IPS DF 6.9 (cell line): Measurements from ENCODE around the gene GPATCH8.

Source experiments
- DNase-seq: peaks from one replicate; pipeline ENCODE4 v3.0.0-alpha.2; 2013; ENCODE audit warnings: low read depth, low spot score
- H3K27ac ChIP-seq: one replicate; pipeline ENCODE4 v1.5.1; 2013; ENCODE audit warnings: low read length, control low read depth
- H3K27me3 ChIP-seq: 2 replicates; pipeline ENCODE4 v1.6.1; 2013; ENCODE audit warnings: mild to moderate bottlenecking, low read length; ENCODE audit not compliant: control insufficient read depth, insufficient read depth
- H3K36me3 ChIP-seq: 2 replicates; pipeline ENCODE4 v1.6.1; 2013; ENCODE audit warnings: low read length; ENCODE audit not compliant: control insufficient read depth, insufficient read depth
- H3K4me1 ChIP-seq: 2 replicates; pipeline ENCODE4 v1.6.1; 2013; ENCODE audit warnings: low read length; ENCODE audit not compliant: control insufficient read depth, insufficient read depth
- H3K4me3 ChIP-seq: 2 replicates; pipeline ENCODE4 v1.5.1; 2013; ENCODE audit warnings: mild to moderate bottlenecking, low read length
- H3K9me3 ChIP-seq: 2 replicates; pipeline ENCODE4 v1.6.1; 2013; ENCODE audit warnings: low read length, inconsistent platforms; ENCODE audit not compliant: control insufficient read depth, insufficient read depth
- WGBS: extraction: QIAGEN DNeasy Blood & Tissue Kit; methylation state at CpG from one replicate; pipeline ENCODE4 v1.1.7; 2013; ENCODE audit warnings: mixed read lengths, missing lambda C conversion rate; ENCODE audit not compliant: insufficient read length, insufficient coverage; 5-methylcytosine and 5-hydroxymethylcytosine counted together

The GPATCH8 gene

DNA sequence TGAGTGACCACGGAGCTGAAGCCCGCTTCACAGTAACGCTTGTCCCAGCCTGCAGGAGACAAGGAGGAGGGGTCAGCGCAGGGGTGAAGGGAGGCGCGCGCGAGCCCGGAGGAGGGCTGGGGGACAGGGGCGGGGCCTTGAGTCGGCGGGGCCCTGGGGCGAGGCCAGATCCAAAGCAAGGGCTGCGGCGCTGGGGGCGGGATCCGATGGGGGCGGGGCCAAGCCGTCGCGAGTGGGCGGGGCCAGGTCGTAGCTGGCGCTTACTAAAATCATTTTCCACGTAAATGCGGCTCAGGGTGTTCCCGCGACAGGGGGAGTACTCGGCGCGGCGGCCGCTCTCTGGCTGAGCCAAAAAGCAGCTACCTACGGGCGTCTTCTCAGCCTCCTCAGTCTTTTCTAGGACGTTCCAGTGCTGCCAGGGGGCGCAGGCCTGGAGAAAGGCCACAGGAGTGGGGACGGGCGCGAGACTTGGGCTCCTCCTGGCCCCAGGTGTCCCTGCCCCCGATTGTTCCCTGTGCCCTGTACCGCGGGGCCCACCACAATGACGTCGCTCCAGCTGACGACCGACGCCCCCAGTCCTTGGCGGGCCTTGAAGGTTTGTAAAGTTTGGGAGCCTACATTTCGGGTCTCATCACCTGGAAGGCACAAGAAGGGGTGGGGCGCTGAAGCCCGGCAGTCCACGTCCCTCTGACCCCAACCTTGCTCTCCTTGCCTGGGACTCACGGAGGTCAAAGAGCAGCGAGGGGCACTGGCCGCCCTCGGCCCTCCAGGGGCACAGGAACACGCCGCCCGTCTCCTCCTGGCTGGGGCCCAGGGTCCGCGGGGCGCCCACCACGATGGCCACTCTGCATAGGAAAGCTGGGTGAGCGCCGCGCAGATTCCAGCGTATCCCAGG lies 117.7 kb downstream of the GPATCH8 start:
- Histone ChIP-seq H3K27me3 (peaks cover 6% of the 10 kb centered on the region), H3K36me3 (no peaks in the 10 kb centered on the region), H3K4me3 (peak overlapping the region; percentile 51; the same call in 1 of the 2 replicates), H3K9me3 (no peaks in the 10 kb centered on the region), H3K27ac (no peak overlapping the region), H3K4me1 (no peaks in the 10 kb centered on the region)
- no CpG with 5 or more reads among the region's 68 CpGs for WGBS
- no peak for DNase-seq

DNA sequence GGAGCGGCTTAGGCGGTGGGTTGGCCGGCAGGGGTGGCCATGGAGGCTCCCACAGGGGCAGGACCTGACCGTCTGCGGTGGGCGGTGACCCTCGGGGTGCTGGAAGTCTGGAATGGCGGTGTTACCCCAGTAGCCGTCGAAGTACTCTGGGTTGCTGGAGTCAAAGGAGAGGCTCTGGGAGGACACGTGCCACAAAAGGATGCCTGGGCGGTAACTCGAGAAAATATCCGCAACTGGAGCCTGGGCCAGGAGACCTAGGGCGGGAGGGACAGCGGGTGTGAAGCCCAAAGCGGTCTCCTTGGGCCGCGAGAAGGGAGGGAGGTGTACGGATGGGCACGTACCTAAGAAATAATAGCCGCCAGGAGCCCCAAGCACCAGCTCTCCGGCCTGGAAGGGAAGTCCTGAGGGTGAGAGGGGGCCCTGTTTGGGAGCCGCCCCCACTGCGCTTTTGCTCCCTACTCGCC lies 118.4 kb downstream of the GPATCH8 start:
- peak overlapping the region; percentile 15; the same call in 1 of the 2 replicates for H3K4me3 ChIP-seq
- DNase-seq = no peak
- H3K9me3 ChIP-seq = no peaks in the 10 kb centered on the region
- no CpG with 5 or more reads among the region's 26 CpGs for WGBS
- no peaks in the 10 kb centered on the region for H3K4me1 ChIP-seq
- H3K36me3 ChIP-seq = no peaks in the 10 kb centered on the region
- no peak overlapping the region for H3K27ac ChIP-seq
- peaks cover 6% of the 10 kb centered on the region for H3K27me3 ChIP-seq

DNA sequence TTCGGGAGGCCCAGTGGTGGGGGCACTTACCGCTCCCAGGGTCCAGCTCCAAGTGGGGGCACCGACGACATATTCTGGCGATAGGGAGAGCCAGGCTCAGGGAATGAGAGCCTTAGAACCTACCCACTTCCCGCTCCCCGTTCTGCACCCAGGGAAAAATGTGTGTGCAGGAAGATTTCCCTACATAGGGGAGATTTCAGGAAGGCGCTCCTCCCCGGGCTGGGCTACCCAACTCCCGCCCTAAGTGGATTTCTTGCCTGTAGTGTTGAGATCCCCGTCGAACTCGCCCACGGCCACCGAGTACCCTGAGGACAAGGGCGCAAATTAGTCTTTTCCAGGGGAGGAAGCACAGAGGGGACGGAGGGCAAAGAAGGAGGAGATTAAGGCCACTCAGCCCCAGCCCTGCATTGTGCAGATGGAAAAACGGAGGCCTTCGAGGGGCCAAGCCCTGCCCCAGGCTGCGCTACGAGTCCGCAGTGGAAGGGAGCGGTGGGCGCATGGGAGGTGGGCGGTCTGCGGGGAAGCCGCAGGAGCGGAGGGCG lies 118.9 kb downstream of the GPATCH8 start:
- H3K36me3 ChIP-seq = no peaks in the 10 kb centered on the region
- H3K27ac ChIP-seq = no peak overlapping the region
- WGBS = no CpG with 5 or more reads among the region's 29 CpGs
- H3K27me3 ChIP-seq = peaks cover 6% of the 10 kb centered on the region
- H3K4me3 ChIP-seq = peak overlapping the region; percentile 15; the same call in 1 of the 2 replicates
- H3K4me1 ChIP-seq = no peaks in the 10 kb centered on the region
- no peaks in the 10 kb centered on the region for H3K9me3 ChIP-seq
- DNase-seq = no peak

DNA sequence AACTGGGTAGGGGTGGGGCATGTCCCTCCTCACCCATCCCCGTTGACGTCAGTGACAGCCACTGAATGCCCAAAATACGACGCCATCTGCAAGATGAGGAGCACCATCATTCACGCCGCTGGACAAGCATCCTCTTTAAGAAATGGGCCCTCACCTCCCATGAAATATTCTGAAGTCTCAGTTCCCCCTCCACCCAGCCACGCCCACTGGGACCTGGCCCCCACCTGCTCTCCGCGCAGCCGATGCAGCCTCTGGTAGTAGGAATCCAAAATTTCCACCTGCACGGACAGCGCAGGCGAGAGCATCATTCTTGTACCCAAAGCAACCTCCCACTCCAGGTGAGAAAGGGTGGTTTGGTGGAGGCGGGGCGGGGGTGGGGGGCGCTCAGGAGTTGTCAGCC lies 119.3 kb downstream of the GPATCH8 start:
- Histone ChIP-seq H3K36me3 (no peaks in the 10 kb centered on the region), H3K27me3 (peaks cover 6% of the 10 kb centered on the region), H3K9me3 (no peaks in the 10 kb centered on the region), H3K27ac (no peak overlapping the region), H3K4me3 (no peak overlapping the region), H3K4me1 (no peaks in the 10 kb centered on the region)
- WGBS = no CpG with 5 or more reads among the region's 16 CpGs
- no peak for DNase-seq

DNA sequence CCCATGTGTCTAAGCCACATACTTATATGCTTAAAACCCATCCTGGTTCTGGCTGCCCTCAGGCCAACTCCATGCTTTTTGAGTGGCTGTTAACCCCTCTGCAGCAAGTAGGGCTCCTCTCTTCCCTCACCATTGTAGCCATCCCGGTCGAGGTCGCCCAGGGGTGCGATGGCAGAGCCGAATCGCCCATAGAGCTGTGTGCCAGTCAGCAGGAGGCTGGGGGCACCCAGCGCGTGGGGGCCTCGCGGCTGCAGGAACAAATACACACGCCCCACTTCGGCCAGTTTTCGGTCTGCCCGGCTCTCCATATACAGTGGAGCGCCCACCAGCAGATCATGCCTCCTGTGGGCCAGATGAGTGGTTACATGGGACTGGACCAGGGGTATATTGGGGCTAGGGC lies 119.8 kb downstream of the GPATCH8 start:
- no peaks in the 10 kb centered on the region for H3K36me3 ChIP-seq
- peaks cover 6% of the 10 kb centered on the region for H3K27me3 ChIP-seq
- H3K4me3 ChIP-seq = no peak overlapping the region
- no CpG with 5 or more reads among the region's 15 CpGs for WGBS
- no peak overlapping the region for H3K27ac ChIP-seq
- H3K4me1 ChIP-seq = no peaks in the 10 kb centered on the region
- DNase-seq = no peak
- no peaks in the 10 kb centered on the region for H3K9me3 ChIP-seq

DNA sequence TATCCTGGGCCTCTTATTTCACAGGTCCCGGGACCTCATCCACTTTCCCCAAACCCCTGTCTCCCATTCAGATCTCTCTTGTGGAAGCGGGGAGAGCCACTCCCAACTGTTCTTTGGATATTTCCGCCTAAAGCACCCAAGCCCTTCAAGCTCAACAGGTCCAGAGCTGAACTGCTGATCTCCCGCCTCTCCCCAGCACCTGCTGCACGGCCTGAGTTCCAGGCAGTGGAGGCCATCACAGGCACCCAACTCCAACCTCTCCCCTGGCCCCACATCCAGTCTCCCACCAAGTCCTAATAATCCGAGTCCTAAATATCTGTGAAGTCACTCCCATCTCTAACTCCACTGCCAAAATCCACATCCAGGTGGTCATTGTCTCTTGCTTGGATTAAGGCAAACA lies 120.3 kb downstream of the GPATCH8 start:
- Histone ChIP-seq H3K4me3 (no peak overlapping the region), H3K9me3 (no peaks in the 10 kb centered on the region), H3K27ac (no peak overlapping the region), H3K27me3 (peaks cover 6% of the 10 kb centered on the region), H3K4me1 (no peaks in the 10 kb centered on the region), H3K36me3 (no peaks in the 10 kb centered on the region)
- no peak for DNase-seq
- WGBS = no CpG with 5 or more reads among the region's 6 CpGs

DNA sequence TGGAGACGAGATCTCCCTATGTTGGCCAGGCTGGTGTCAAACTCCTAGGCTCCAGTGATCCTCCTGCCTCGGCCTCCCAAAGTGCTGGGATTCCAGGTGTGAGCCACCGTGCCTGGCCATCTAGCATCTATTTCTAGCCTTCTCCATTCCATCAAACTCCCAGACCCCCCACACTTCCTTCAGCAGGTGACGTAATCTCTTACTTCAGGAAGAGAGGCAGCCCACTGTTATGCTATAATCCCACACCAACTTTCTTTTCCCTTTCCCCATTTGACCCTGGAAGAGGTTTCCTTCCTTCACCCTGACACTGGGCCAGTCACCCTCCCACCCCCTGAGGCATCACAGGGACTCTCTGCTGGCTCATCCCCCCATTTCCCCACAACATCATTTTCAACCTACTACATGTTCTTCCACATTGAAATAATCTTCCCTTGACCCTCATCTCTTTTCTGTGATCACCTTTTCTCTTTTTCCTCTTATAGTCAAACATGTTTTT lies 121.3 kb downstream of the GPATCH8 start:
- no CpG with 5 or more reads among the region's 4 CpGs for WGBS
- H3K36me3 ChIP-seq = no peaks in the 10 kb centered on the region
- H3K4me1 ChIP-seq = no peaks in the 10 kb centered on the region
- peaks cover 6% of the 10 kb centered on the region for H3K27me3 ChIP-seq
- DNase-seq = no peak
- H3K9me3 ChIP-seq = no peaks in the 10 kb centered on the region
- no peak overlapping the region for H3K4me3 ChIP-seq
- no peak overlapping the region for H3K27ac ChIP-seq

DNA sequence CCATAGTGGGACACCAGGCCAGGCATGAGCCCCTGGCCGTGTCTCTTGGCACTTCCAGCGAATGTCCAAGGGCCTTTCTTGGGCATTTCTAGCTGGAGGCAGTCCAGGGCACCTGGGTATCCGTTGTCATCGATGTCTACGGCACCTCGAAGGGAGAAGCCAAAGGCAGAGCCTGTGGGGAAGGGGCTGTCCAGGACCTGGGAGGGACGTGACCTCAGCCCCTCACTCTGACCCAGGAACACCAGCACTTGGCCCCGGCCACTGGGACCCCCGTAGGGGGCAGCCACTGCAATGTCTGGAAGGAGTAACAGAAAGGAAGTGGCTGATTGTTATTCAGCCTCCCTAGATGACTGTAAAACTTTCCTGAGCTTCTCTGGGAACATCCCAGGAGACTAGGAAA lies 122.4 kb downstream of the GPATCH8 start:
- H3K4me1 ChIP-seq = no peaks in the 10 kb centered on the region
- WGBS = no CpG with 5 or more reads among the region's 9 CpGs
- H3K36me3 ChIP-seq = no peaks in the 10 kb centered on the region
- no peak overlapping the region for H3K4me3 ChIP-seq
- H3K27me3 ChIP-seq = peaks cover 6% of the 10 kb centered on the region
- H3K27ac ChIP-seq = no peak overlapping the region
- H3K9me3 ChIP-seq = no peaks in the 10 kb centered on the region
- DNase-seq = no peak

DNA sequence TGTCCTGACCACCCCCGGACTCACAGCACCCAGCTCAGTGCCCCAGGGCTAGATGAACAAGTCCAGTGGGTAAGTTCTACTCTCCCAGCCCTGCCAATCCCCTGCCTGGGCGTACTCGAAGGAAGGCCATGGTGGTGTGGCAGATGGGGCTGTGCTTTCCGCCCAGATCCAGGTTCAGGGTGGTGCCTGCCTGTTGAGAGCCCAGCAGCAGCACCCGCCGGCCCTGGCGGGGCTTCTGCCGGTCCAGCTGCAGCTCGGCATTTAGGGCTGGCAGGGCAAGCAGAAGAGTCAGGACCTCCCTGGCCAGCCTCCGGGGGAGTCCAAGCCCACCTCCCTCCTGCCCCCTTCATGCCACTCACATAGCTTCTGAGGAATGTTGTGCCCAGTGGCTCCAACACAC lies 123.3 kb downstream of the GPATCH8 start:
- no peak for DNase-seq
- no peaks in the 10 kb centered on the region for H3K9me3 ChIP-seq
- peaks cover 3% of the 10 kb centered on the region; the same call in 1 of the 2 replicates for H3K4me1 ChIP-seq
- no peak overlapping the region for H3K27ac ChIP-seq
- no peaks in the 10 kb centered on the region for H3K36me3 ChIP-seq
- H3K4me3 ChIP-seq = no peak overlapping the region
- peaks cover 6% of the 10 kb centered on the region for H3K27me3 ChIP-seq
- WGBS = no CpG with 5 or more reads among the region's 10 CpGs

DNA sequence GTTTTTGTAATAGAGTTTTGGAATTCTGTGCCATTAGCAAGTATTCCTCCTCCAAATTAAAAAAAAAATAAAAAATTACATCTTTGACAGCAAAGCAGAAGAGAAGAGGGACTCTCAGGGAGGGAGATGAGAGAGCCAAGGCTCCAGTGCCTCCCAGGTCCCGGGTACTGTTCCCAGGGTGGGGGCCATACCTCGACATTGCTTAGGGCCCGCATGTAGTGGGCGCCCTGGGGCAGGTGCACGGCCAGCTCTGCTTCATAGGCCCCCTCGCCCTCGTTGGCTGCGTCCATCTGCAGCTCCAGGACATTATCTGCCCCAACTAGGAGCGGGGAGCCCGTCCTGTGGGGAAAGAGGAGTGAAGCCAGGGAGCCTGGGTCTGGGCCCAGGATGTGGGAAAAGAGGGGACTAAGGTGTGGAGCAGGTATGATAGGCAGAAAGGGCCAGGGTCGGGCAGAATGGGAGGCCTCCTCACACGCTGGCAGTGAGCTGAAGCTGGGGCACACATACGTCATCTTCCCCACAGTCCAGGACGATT lies 125.0 kb downstream of the GPATCH8 start:
- no peak for DNase-seq
- peaks cover 5% of the 10 kb centered on the region; the same call in 1 of the 2 replicates for H3K4me1 ChIP-seq
- no peak overlapping the region for H3K4me3 ChIP-seq
- H3K9me3 ChIP-seq = no peaks in the 10 kb centered on the region
- H3K36me3 ChIP-seq = no peaks in the 10 kb centered on the region
- no peak overlapping the region for H3K27ac ChIP-seq
- WGBS = no CpG with 5 or more reads among the region's 14 CpGs
- no peaks in the 10 kb centered on the region; the same call in 1 of the 2 replicates for H3K27me3 ChIP-seq
